HG02973 (cell line): Measurements from ENCODE around the gene MMP10.
A peak's percentile ranks its signal among the peaks of the same experiment; 100 is the strongest.

Experiments
- ATAC-seq: cut with Tn5 transposase; IDR thresholded peaks from one replicate; pipeline ENCODE4 v1.9.1; 2021; ENCODE audit warnings: moderate library complexity; ENCODE audit not compliant: unreplicated experiment

The MMP10 gene

GRCh38 chr11:102780491-102780918, at the start of gene MMP10:
TSS of gene MMP10 (minus strand) at chr11:102780628. CDS start at chr11:102780591, 37 bp downstream.
- no peak for ATAC-seq

GRCh38 chr11:102829316-102830000, 49.0 kb upstream of the MMP10 start:
- ATAC-seq, result no peak

- ATAC-seq, result no peak
Observed at GRCh38 chr11:102824556-102824955, 44.1 kb upstream of the MMP10 start.

- ATAC-seq, result no peak
Observed at GRCh38 chr11:102819491-102819890, 39.1 kb upstream of the MMP10 start.

- ATAC-seq, result no peak
Observed at GRCh38 chr11:102813484-102813883, 33.1 kb upstream of the MMP10 start.

DNA sequence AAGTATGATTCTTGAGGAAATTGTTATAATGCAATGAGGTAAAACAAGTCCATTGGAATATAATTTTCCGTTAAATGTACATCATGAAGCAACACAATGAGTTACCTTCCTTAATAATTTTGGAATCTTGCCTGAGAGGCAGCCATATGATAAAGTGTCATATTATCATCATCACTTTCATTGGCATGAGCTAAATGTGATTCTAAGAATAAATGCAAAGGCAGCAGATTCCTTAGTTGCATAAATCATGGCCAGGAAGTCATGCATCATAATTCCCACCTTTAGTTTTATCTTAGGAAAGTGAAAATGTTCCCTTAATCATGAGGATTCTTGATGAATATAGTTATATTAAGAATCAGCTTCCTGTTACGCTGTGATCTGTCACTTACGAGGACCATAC, 31.8 kb upstream of the MMP10 start:
- ATAC-seq, result no peak

DNA sequence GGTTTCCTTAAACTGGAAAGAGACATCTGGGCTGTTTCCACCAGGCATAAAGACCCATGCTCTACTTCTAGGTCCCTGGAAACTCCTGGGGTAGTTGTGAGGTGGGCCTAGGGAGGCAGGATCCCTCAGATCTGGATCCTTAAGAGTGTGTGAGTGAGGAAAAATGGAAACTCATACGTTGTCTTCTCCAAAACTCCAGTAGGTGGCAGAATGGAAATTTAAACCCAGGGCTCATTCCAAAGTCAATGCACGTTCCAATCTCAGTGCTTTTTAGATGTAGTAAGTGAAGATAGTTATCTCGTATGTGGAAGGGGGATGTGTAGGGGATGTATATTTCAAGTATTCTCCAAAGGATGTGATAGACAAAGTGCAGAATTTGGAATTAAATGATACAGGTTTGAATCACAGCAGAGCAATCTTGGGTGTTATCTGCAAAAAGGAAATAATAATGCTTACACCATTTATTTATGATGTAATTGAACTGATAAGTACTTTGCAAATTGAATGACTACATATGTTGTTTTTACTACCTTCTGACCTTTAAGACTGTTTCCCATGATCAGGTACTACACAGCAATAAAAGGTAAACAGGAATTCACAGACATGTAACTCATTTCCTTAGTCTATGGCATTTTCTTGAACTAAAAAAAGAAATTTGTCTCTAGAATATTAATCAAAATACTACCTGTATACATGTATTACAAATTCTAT, 30.7 kb upstream of the MMP10 start:
- no peak for ATAC-seq

- ATAC-seq, result no peak
Observed at GRCh38 chr11:102809971-102810370, 29.5 kb upstream of the MMP10 start.

- ATAC-seq, result no peak
Observed at GRCh38 chr11:102807921-102808320, 27.5 kb upstream of the MMP10 start.

GRCh38 chr11:102806296-102806695, 25.9 kb upstream of the MMP10 start:
- ATAC-seq, result no peak

GRCh38 chr11:102802341-102802740, 21.9 kb upstream of the MMP10 start:
- no peak for ATAC-seq

GRCh38 chr11:102800767-102801166, 20.3 kb upstream of the MMP10 start:
- no peak for ATAC-seq

DNA sequence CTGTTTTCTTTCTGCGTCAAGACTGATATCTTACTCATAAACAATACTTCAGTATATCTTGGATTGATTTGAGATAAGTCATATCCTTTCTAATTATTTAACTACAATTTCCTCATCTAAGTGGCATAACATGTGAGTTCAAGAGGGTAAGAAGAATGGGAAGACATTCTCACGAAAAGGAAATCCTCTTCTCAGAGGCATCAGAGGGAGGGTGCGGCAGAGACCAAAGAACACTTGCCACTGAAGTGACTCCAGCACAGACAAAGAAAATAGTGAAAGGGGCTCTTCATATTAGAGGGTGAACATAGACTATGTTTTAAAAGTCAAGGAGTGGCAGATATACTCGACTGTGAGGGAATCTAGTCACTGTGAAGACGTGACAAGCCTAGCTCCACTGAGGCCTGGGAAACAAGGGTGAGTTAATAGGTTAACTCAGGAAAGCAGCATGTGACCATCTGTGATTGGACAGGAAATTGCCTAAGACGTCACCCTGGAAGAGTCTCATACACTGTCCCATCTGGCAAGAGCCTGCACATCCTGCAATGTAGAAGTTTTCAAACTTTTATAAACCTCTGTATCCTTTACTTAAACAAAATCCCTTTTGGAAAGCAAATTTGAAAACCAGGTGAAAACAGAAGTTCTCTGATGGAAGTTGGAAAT, 19.4 kb upstream of the MMP10 start:
- ATAC-seq, result no peak

DNA sequence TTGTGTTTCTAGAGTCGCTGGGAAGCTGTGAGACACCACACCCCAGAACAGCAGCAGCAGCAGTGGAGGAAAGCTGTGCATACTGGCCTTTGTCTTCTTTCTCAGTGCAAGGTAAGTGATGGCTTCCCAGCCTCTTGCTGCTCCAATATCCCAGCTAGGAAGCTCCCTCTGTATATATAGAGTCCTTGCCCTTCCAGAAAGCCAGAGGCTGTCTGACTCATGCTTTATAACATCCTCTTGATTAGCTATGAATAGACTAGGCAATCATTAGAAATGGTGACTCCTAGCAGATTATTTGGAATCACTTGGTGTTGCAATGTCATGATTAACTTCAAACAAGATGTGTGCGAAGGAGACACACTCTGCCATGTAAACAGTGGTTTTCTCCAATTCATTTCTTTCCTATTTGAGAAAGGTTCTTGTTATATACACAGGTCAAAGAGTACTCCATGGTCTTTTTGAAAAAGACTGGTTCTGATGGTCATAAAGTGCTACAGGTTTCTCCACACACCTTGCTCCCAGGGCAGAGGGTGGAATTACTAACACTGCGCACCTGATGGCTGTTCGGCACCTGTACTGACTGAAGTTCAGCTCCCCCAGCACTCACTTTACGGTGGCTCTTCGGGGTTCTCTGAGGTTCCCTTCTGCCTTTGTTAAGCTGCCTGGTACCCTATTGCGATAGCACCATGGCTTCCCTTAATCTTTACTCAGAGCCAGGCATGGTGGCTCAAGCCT, 17.8 kb upstream of the MMP10 start, which contains the start of gene MMP1:
MMP1 (minus strand) TSS at position 149 of the 735 bp plus-strand sequence; CDS start at position 81, 68 bp downstream.
- ATAC-seq, result no peak

DNA sequence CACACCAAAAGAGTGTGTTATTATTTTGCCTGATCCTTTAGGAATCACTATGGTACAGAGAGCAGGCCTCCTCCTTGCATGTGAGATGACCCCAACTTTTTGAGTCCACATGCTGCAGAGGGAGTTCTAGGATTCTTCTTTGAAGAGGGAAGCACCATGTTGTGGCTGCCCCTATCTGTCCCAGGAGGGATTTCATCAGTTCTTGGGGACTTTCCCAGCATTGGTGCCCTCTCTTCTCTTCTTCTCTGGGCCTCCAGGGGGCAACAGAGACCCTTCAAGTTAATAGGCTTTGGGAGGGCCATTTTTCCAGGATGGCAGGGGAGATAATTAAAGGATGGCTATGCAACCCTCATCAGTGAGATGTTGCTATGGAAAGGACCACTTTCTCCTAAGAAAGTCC, 14.0 kb upstream of the MMP10 start:
- ATAC-seq, result peak; percentile 95

DNA sequence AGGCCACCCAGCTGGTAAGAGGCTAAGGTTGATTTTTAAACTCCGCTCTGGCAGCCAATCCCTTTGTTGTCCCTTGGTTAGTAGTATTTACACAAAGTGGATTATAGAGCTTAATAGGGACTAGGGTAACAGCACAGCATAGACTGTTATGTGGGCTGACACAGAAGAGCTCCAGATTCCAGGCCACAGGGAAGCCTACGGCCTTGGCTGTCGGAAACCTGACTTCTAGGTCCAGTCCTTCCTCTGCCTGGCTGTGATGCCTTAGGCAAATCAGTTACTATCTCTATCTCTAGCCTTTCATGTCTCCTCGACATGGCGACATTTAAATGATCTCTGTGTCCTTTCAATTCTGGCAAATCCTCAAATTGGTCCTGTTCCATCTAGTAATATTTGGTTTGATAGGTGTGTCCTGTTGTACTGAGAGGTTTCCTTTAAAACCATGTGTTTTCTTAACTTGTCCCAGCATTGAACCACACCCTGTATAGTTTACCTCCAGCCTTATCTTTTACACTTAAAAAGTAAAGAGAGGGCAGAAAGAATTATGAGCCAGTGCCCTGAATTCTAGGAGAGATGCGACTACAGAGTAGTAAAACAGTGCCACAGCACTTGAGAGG, 13.4 kb upstream of the MMP10 start:
- ATAC-seq, result no peak

GRCh38 chr11:102792604-102793003, 12.2 kb upstream of the MMP10 start:
- no peak for ATAC-seq

GRCh38 chr11:102791271-102792036, 11.0 kb upstream of the MMP10 start:
- ATAC-seq, result no peak

DNA sequence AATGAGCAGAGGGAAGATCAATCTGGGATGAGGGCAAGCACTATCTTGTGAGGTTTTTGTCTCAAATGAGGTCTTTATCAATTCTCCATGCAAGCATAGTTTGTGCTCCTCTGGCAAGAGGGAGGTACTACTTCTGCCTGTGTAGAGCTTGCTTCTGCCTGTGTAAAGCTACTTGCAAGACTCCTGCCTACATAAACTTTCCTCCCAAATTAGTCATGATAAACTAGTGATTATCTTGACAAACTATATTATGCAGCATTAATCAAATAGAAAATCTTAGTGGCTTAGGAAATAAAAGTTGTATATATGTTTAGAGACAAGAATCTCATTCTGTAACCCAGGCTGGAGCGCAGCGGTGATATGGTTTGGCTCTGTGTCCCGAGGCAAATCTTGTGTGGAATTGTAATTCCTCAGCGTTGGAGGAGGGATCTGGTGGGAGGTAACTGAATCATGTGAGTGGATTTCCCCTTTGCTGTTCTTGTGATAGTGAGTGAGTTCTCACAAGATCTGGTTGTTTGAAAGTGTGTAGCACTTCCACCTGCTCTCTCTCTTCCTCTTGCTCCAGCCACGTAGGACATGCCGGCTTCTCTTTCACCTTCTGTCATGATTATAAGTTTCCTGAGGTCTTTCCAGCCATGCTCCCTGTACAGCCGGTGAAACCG, 8.0 kb upstream of the MMP10 start:
- ATAC-seq, result no peak
